Superior temporal gyrus (tissue), 1 donor: ENCODE data around the gene ASB10.

Experiments used
- DNase-seq: peaks from one replicate; pipeline ENCODE4 v3.0.0-alpha.2; 2016; ENCODE audit errors: extremely low spot score

ASB10 gene

GRCh38 chr7:151187409-151188251 is 580 bp upstream of the ASB10 start:
- no peak for DNase-seq

- DNase-seq = no peak
Observed at GRCh38 chr7:151185762-151186639, 1.0 kb downstream of the ASB10 start.

DNA sequence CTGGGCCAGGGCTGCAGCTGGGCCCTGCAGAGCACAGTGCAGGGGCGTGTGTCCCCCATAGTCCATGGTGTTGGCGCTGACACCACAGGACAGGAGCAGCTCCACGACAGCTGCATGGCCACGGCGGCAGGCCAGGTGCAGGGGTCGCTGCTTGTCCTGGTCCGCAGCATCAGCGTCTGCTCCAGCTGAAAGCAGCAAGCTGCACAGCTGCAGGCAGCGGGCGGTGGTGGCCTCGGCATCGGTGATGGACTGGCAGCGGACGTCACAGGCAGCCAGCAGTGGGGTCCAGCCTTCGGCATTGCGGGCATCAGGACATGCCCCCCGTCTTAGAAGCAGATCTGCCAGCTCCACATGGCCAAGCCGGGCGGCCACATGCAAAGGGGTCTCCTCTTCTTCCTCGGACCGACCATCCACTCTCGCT is 6.0 kb downstream of the ASB10 start:
- DNase-seq = no peak

DNA sequence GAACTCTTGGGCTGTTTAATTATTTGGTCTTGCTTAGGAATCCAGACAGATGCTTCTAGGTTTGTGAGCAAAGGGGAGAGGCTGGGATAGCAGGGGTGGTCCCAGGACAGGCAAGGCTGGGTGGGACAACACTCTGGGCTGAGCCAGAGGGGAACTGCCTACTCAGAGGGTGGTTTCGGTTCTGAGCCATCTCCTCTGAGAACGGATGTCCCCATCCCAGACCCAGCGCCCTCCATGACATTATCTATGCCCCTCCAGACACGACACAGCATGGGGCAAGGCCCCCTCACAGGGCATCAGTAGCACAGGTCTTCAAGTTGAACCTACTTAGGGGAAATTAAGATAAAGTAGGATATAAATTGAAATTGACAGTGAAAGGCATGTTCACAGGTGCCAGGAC is 7.1 kb downstream of the ASB10 start:
- DNase-seq = no peak

DNA sequence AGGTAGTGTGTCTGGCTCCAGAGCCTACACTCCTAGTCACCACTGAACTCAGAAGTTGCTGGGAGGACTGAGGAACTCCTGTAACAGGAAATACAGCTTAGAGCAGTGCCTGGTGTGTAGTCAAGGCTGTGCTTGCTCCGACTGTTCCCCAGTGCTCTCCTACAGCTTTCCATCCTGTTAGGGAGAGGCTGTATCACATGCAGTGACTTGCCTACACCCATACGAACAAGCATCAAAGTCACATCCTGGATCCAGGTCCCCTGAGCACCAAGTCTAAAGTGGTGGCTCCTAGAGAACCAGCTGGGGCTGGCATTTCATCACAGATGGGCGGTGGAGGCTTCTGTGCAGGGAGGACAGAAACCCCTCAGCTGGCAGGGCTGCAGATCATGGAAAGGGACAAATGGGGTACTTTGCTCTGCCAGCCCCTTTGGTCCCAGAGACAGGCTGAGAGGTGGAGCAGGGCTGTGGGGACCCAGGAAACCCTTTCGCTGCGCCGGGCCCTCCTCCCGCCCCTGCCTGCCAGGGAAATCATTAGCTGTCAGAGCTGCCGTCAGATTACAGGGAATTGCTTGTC is 7.7 kb downstream of the ASB10 start:
- DNase-seq = no peak

DNA sequence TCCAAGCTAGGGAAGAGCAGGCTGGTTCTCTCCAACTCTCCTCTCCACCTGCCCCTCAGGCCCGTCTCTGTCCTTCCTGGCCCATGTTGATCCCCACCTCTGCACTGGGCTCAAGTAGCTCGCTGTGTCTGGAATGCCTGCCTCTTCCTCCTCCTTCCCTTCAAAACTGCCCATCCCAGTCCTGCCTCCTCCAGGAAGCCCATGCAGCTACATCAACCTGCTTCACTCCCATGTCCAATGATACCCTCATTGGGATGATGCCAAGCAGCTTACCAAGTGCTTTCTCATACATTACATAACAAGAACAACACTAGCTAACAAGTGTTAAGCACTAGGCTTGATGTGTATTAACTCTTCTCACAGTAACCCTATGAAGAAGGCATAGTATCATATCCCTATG is 8.2 kb downstream of the ASB10 start:
- no peak for DNase-seq

GRCh38 chr7:151178236-151178635 is 8.8 kb downstream of the ASB10 start:
- no peak for DNase-seq

DNA sequence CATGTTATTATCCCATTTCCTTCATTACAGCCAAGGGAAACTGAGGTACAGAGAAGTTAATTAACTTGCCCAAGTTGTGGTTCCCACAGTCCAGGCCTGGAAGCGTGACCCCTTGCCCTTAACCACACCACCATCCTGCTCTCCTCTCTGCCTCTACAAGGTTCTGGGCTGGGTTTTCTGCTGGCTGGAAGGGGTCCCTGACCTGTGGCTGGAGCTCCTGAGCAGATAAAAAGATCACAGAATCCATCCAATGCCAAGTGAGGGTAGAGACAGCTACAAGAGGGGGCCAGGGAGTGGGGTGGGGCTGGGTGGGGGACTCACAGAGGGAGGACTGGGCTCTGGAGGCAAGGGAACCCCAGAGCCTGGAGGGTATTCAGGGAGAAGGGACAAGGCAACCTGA is 9.7 kb downstream of the ASB10 start:
- no peak for DNase-seq

- no peak for DNase-seq
Observed at GRCh38 chr7:151176401-151176800, 10.6 kb downstream of the ASB10 start.

DNA sequence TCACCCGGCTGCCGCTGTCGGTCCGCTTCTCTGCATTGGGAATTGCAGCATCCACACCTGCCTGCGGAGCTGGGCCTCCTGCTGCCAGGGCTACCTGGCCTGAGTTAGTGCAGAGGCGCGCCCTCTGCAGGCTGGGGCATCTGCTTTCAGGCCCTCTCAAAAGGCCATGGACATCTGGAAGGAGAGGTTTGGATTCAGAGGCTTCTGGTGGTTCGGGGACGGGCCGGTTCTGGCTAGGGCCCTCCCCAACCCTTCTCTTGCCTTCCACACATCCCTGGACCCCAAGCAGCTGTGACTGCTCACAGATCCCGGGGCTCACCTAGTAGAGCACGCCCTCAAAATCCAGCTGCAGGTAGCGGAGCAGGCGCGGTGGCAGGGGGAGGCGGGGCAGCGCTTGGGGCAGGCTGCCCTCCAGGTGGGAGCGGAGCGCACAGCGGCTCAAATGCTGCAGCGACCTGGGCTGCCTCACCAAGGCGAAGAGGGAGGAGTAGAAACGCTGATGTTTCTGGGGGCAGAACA is 11.2 kb downstream of the ASB10 start:
- no peak for DNase-seq

GRCh38 chr7:151175047-151175792 is 11.8 kb downstream of the ASB10 start:
- no peak for DNase-seq

GRCh38 chr7:151174246-151175046 is 12.6 kb downstream of the ASB10 start:
- DNase-seq = no peak

DNA sequence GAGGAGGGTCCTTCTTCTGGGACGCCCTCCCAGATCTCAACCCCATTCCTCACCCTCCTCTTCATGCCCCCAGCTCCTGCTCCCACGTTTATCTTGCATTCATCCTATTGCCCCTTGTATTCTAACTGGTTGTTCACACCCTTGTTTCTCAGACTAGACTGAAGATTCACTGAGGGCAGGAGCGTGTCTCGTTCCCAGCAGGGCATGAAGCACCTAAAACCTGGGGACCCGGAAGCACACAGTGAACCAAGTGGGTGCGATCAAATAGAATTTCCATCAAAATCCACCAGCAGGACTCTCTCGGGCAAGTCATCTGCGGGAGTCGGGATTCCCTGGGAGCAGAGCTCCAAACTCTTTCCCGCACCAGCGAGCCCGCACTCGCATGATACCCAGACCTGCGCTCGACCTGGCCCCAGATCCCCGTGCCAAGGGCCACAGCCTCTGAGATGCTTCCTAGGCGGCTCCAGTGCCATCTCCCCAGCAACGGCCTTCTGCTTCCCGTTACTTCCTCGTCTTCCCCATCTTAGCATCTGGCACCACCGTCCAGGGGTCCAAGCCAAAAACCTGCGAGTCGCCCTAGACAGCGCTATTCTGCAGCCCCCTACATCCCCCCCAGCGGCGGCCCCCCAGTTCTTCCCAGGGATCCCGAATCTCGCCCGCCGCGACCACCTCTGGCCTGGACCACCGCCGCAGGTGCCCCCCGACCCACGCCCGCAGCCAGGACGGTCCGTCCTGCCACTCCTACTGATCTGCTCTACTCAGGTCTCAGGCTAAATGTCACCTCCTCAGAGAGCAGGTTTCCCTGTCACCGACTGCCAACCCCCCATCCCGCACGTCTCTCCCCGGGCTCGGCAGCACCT is 13.4 kb downstream of the ASB10 start:
- no peak for DNase-seq

DNA sequence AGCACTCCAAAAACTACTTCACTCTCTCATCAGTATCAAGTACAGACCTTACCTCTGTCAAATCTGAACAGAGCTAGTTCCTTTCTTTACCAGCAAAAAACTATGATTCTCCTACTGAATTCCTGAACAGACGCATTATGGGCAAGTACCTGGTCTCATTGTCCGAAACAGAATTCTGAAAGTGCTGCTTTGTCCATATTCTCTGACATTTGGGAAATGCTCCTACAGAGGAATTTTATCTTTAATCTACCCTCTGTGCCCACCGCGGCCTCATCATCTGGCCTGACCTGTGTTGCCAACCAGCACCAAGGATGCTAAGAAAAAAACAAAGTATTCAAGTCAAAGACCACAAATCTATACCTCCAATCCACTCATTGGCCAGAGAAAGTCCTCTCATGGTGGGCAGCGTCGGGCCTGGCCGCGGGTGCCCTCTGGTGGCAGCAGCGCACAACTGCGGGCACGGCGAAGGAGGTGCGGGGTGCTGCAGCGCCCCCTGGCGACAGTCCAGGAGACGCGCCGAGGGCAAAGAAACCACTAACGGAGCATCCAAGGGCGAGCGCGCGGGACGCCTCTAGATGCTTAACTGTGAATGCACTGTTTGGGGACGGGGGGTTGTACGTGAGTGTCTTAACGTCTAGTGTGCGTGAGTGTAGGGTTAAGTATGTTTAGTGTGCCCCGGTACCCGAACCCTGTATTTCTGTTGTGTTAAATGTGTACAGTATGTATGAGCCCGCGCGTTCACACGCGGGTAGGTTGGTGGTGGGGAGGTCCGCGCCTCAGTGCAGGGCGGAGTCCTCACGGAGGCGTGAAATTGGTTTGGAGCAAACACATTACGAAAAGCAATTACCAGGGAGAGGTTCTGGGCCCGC is 14.5 kb downstream of the ASB10 start:
- DNase-seq = peak; percentile 87

DNA sequence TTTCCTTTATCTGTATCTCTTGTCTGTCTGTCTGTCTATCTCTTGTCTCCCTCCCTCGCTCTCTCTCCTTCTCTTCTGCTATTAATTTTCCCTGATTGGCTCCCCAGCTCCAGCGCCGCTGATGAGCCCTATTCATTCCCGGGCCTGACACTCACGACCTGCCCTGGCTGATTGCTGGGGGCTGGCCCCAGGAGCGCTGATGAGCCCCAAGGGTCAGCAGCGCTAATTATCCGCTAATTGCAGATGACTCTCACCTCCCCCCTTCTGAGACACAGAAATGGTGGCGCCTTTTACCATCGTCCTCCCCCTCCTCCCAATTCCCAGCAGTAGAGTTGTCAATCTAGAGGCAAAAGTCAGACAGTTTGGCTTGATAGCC is 18.3 kb downstream of the ASB10 start:
- no peak for DNase-seq

- DNase-seq = no peak
Observed at GRCh38 chr7:151168003-151168786, 18.9 kb downstream of the ASB10 start.

- no peak for DNase-seq
Observed at GRCh38 chr7:151167197-151167961, 19.7 kb downstream of the ASB10 start, which contains the start of gene GBX1. Gene GBX1 (minus strand): TSS chr7:151167694. CDS start chr7:151167548, 146 bp downstream.
